Parietal lobe (tissue), 1 donor: Measurements from ENCODE around the gene CDY1. TPM values are rescaled to one million over a fixed set of nuclear protein-coding genes. Genes with fewer than 3 reads are reported as not detected.

Experiments
- total RNA-seq: library from RNA; depleted of rRNA; stranded (reverse); fragments of >200 nt; gene quantifications from one replicate; pipeline ENCODE4 v1.2.3, GENCODE V29; 2014

Gene CDY1
- not detected for total RNA-seq

GRCh38 chrY:25621817-25622216 is at the start of gene CDY1:
Gene CDY1, plus strand, starts transcription at chrY:25622117. Its CDS starts 326 bp downstream, at chrY:25622443.

